Right renal cortex interstitium (tissue), 3 donors: ENCODE results near the gene ADAT2. TPM values are rescaled to one million over a fixed set of nuclear protein-coding genes. Genes with fewer than 3 reads are reported as not detected.

Experiments
- DNase-seq, 3 donors: peaks; one replicate each; pipeline ENCODE4 v3.0.0-alpha.2; 2013; ENCODE audit warnings: low read depth in 3 of 3, low spot score in 2 of 3
- polyA plus RNA-seq, 3 donors: library from polyadenylated mRNA; unstranded; fragments of 120-200 nt; gene quantifications; one replicate each; pipeline ENCODE4 v1.2.1, GENCODE V29; 2013; ENCODE audit not compliant: insufficient read length in 3 of 3

Gene ADAT2
- polyA plus RNA-seq, 3 donors: 9.3 to 11.7 (median 11.2) TPM

DNA sequence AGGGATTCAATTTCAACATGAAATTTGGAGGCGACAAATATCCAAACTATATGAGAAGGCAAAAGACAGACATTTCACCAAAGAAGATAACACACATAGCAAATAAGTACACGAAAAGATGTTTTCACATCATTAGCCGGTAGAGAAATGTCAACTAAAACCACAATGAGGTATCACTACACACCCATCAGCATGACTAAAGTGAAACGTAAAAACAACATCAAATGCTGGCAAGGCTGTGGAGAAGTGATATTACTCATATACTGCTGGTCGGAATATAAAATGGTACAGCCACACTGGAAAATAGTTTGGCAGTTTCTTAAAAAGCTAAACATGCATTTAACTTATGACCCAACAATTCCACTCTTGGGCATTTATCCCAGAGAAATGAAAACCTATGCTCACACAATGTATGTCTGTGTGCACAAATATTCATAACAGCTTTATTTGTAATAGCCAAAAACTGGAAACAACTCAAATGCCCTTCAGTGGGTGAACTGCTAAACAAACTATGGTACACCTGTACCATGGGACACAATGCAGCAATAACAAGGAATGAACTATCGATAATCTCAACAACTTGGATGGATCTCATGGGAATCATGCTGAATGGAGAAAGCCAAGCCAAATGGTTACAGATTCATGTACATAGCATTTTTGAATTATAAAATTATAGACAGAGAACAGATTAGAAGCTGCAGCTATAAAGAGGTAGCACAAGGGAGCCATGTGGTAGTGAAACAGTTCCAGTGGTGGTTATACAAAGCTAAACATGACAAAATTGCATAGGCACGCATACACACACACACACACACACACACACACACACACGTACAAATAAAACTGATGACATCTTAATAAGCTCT is 8.6 kb downstream of the ADAT2 start:
- no peak for DNase-seq

DNA sequence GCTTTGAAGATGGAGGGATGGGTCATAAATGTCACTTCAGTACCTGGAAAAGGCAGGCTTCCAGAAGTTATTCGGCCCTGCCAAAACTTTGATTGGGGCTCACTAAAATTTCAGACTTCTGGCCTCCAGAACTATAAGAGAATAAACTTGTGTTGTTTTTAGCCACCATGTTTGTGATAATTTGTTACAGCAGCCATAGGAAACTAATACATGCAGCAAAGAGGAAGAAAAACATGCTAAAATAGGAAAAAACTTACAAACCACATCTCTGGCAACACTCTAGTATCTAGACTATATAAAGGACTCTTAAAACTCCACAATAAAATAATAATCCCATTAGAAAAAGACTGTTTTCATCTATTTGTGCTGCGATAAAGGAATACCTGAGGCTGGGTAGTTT is 9.5 kb downstream of the ADAT2 start:
- no peak for DNase-seq

DNA sequence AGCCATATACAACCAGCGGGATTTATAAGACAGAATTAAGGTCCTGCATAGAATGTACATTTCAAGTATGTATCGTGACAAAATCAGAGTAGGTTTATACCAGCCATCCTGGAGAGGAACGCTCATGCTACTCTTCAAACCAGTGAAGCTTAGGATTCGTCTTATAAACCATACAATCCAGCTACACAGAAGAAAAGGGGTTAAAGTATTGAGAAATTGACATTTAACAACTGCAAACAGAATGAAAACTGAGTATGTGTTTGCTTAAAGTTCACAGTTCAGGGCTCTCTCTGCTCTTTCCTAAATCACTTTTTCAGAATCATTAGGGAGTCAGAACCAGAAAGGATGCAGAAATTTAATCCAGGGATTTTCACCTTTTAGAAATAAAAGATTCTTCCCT is 17.9 kb downstream of the ADAT2 start:
- DNase-seq: no peak

DNA sequence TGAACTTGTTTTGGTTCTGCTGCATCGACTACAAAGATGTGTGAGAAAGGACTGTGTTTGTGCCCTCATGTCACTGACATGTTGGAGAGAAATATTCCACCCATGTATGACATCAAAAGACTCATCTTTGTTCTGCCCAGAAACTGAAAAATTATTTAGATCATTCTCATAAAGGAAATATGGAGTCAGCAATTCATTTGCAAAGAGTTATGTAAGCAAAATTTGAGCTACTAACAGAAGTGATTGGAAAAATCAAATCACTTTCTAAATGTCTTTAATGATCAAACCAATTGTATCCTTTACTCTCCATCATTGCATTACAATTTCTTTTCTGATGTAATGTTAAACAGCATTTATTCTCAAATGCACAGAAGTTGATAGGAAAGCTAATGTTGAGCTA is 19.3 kb downstream of the ADAT2 start:
- DNase-seq: no peak

DNA sequence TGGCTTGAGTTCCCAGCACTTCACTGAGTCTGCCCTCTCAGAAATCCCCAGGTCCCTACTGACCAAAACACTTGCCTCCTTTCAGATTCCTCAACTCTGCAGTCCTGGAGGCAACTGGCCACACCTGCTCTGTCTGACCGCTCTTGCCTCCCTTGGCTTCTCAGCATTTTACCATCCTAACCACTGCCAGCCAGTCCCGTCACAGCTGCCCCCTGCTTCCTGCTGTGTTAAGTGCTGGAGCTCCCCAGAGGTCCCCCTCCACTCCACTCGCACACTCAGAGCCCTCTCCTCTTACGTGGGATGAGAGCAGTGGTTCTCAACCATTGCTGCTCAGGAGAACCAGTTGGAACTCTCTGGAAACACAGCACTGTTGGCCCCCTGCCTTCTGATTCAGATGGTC is 20.5 kb downstream of the ADAT2 start:
- DNase-seq: no peak

DNA sequence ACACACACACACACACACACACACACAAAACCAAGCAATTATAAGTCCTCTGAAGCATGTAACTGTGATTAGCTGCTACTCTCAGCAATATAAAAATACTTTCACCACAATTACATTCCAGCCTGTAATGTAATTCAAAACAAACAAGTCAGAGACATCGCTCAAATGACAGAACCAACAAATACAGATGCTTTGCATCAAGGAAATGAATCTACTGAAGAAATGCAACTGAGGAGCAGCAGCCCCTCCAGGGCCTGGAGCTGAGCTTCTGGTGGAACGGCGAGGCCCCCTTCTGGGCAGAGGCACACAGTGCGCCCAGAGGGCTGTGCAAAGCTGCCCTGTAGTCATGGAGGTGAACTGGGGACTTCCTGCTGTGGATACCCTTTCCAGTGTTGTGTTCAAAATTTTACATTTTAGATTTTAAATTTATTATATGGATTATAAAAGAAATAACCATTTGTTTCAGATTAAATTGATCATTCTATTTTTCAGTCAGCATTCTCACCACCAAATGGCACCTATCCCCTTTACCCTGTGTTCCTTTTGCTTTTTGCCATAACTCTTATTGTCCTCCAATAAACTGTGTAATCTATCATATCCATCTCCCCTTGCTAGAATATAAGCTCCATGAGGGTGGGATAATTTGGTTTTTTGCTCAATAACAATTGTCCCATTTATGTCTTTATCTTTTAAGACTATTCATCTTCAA is 23.2 kb downstream of the ADAT2 start:
- peak; percentile 65 to 79 (median 72) for DNase-seq

DNA sequence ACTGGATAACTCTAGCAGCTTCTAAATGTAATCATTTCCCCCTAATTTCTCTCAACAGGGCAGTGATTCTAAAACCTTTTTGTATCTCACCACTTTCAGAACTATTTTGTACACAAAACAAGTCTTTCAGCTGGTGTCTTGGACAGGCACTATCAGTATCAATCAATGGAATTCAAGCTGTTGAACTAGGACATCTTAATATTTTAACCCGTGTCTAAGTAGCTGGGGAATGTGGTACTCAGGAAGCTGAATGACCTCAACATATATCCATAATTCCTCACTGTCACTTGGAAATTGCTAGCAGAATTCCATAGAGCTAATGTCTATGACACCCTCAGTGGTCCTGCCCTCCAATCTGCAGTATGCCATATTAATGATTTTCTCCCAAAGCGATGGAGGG is 24.5 kb downstream of the ADAT2 start:
- no peak for DNase-seq

DNA sequence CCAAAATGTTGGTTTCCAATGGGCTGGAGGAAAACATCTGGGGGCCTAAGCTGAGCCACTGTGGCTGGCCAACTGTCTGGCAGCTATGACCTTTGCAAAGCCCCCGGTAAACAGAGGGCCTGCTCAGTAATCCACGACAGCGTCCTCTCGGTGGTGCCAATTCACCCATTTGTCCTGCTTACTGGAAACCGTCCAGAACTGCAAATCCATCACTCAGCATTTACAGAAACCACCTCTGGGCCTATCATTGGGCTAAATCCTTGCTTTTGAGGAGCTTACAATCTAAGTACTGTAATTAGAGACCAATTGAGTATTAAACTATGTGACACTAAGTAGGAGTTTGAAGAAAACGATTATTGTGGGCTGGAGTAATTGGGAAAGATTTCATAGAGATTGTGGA is 31.0 kb downstream of the ADAT2 start:
- DNase-seq: no peak

DNA sequence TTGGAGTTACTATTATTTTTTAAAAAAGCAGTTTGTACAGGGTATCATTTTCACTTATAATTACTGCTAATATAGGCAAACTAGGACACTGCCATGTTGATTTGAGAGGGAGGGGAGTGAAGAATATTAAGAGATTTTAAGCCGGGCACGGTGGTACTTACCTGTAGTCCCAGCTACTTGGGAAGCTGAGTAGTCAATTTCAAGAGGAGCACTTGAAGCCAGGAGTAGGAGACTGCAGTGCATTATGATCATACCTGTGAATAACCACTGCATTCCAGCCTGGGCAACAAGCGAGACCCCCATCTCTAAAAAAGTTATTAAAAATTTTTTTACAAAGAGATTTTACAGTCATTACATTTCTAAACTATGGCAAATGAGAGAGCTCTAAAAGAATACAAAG is 35.7 kb downstream of the ADAT2 start:
- DNase-seq: no peak

DNA sequence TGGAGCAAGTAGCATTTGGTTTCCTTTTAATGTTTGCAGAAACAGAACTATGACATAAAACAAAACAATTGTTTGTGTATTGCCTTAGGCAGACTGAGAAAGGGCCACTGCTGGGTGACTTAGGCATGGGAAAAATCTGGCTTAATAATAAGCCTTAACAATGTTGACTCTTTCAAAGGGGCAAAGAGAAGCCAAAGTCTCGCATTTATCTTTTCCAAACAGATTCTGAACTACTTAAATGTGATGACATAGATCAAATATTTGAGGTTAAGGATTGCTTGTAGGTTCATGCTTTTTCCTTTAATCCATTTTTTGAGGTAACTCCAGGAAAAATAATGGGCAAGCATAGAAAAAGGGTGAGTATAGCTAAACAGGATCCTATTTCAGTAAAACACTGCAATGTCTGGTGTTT is 39.6 kb downstream of the ADAT2 start:
- DNase-seq: no peak

DNA sequence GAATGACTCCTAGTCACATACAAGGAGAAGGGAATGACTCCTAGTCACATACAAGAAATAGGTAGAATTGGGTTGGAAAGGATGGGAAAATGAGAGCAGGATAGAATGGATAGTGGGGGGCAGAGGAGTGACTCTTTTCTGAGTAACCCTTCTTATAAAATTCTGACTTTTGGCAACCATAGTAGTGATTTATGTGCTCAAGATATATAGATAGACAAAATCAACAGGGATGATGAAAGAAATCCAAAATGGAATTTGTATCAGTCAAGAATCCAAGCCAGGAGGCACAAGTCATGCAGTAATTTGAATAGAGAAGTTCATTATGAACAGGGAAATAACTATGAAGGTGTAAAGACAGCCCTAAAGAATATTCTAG is 41.7 kb downstream of the ADAT2 start:
- DNase-seq: no peak

DNA sequence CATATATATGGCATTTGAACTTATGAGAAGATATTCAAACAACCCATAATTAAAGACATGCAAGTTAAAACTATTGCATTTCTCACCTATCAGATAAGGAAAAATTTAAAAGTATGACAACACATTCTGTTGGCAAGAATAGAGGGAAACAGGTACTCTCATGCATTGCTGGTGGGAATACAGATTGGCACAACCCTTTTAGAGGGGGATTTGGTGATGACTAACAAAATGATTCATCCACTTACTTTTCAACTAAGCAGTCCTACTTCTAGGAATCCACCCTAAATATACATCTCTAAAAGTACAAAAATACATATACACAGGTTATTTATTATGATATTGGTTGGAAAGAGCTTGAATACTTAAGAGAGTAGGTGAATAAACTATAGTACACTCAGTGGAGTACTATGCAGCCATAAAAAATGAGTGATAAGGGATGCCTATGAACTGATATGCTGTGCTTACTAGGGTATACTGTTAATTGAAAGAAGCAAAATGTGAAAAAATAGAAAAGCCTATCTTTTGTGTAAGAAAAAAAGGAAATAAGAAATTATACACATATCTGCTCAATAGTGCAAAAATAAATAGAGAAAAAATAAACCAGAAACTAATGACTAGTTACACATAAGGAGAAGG is 42.2 kb downstream of the ADAT2 start:
- DNase-seq: no peak

DNA sequence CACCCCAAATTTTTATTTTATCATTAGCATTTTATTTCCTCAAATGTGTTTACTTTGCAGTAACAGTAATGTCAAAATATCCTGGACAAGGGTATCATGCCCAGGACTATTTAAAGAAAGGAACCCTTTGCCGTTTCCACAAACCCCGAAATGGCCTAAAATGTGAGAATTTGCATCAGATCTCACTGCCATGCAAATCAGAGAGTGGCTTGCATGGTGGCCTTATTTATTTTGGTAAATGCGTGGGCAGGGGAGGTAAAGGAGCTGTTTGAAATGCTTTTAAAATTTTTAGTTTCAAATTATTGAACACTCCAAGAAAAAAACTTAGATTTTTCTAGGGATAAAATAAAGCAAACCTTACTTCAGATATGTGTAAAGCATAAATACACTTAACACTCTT is 43.8 kb downstream of the ADAT2 start:
- DNase-seq: no peak

DNA sequence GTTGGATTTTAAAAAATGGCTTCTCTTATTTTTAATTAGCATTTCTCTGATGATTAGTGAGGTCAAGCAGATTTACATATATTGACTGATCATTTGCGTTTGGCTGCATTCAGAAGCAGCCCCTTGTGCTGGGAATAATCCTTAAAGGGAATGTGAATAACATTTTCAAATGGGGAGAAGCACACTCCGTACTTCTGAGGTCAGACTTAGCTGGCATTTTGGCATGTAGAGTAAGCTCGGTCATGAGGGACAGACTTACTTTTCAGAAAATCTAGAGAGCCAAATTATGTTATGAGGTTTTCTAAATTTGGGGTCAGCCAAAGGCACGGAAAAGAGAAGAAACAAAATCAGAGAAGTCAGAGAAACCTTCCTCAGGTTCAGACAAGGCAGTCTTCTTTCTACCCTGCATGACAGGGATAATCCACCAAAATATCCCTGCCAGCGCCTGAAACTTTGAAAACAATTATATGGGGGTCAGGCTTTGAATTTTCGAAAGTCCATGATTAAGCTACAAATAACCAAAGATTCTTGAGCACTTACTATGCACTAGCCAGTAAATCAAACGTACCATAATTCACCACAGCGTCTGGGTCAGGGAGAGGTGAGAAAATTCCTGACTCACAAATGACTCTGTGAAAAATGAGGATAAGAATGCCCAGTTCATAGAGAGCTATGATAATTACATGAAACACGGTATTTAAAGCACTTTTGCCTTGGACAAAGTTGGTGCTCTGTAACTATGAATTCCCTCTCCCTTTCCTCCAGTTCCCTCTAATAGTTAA is 44.9 kb downstream of the ADAT2 start:
- no peak for DNase-seq

DNA sequence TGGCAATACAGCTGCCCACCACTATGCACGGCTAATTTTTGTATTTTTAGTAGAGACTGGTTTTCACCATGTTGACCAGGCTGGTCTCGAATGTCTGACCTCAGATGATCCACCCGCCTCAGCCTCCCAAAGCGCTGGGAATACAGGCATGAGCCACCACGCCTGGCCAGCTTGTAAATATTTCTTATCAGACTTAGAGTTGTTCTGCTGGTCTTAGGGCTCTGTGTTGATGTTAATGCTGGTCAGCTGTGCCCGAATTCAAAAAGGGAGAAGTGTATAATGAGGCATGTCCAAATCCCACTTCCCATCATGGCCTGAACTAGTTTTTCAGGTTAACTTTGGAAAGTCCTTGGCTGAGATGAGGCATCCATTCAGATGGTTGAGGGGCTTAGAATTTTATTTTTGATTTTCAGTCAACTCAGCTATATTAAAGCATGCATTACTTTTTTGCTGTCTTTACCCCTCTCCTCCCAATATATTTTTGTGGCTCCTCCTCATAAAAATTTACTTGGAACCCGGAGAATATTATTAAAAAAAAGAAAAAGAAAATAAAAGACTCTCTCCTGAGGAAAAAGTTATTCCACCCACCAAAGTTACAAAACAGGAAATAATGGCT is 47.7 kb downstream of the ADAT2 start:
- no peak for DNase-seq

DNA sequence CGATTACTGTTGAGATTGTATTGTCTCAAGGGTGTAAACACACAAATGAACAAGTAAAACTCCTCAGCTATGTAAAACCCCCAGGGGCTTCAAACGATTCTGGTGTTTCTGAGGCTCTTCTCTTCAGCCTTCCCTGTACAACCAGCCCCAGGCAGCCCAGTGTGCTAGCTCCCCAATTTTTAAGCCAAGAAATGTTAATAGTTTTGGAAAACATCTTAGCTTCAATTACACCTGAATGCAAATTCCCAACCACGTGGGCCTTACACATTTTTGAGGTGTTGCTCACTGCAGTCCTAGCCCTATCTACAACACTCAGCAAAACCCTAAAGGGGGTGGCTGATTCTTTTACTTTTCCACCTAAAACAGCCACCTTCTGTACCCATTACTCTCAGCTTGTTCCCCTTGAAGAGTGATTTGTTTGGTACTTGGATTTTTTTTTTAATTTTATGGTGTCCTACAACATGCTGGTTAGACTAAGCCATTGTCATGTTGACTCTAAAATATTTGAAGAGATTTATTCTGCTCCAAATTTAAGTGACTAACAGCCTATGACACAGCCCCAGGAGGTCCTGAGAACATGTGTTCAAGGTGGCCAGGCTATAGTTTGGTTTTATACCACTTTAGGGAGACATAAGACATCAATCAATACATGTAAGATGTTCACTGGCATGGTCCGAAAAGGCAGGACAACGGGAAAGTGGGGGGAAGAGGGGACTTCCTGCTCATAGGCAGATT is 48.7 kb downstream of the ADAT2 start:
- no peak for DNase-seq

DNA sequence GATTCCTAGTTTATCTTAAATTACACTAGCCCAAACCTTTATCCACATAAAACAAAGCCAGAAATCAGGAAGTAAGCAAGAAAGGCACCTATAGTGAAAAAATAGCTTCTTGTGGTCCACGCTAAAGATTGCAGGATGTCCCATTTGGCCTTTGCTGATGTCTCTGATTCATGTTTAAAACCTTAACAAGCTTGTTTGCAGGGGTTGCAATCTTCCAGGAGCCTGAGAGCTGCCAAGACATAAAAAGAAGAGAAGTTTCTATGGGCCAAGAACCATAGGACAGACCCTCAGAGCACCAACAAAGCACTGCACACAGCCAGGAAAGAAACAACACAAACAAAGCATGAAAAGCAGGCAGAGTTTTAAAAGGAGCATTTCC is 49.4 kb downstream of the ADAT2 start:
- DNase-seq: no peak

DNA sequence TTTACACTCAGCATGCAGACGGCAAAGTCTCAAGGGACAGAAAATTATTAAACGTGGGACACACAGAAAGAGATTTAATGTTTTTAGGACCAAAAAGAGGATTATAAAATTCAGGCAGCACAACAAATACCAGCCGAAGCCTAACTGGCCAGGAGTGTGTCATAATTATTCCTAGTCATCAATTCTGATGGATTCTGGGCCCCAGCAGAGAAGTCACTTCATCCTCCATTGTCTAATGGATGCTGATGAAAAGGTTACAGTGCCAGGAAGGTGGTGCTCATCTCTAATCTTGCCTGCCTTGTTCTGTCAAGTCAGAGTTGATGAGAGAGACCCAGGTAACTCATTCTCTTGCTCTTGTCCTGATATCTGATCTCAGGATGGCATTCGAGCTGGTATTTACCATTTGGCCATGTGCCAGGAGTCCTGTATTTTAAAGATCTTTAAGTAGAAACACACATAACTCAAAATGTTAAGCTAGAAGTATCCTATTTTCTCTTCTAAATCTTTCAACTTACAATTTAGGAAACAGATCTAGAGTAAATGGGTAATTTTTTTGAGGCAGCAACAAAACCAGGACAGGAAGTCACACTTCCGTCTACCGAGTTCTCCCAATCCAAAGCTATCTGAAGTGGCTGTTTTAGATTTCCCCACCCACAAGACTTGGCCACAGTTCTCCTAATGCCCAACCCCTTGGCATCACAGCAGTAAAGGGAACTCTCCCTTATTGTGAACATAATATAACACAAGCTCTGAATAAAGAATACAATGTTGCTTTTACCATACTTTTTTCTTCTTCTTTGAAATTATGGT is 50.0 kb downstream of the ADAT2 start:
- DNase-seq: no peak

DNA sequence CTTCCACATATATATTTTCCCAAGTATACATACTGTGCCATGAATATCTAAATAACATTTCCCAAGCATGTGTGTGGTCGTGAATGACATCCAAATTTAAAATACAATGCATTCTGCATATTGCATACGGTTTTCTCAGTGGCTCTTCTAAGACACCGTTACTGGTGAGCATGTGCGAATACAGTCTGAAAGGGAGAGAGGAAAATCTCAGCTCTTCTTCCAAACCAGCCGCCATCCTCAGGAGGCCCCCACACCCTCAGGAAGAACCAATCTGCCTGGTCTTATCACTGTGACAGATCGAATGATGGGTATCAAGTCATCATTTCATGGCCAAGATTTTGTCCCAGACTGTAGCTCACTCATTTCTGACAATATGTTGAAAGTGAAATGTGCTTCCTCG is 50.7 kb downstream of the ADAT2 start:
- no peak for DNase-seq
